HepG2 (cell line): ENCODE measurements around the gene TRPV4. TPM values are rescaled to one million over a fixed set of nuclear protein-coding genes. Genes with fewer than 3 reads are reported as not detected.

Source experiments
- ATAC-seq: fragments of 200-7000 bp; cut with Tn5 transposase; 3 replicates; pipeline ENCODE4 v1.9.1; 2020; ENCODE audit warnings: mild to moderate bottlenecking, moderate library complexity
- BruUV-seq: library from RNA; stranded (reverse); fragments of 400-500 nt; replicated peaks from 2 replicates; lab custom pipeline; 2021; lab: Mats Ljungman, UMichigan
- CTCF ChIA-PET: fragments of 300-600 bp; formaldehyde crosslinking; extraction: SDS; loops from one replicate; lab custom pipeline; 2021; ENCODE audit warnings: low total read pairs, inconsistent platforms, low intra/inter-chr PET ratio; lab: Yijun Ruan, JAX
- POLR2A ChIA-PET: fragments of 350-600 bp; sonication (Branson Sonifier 250); formaldehyde crosslinking; loops from one replicate; lab custom pipeline; 2020; ENCODE audit warnings: antibody characterized with exemption, inconsistent platforms; lab: Yijun Ruan, JAX
- DNase-seq: peaks from one replicate; pipeline ENCODE4 v3.0.0-alpha.2; 2015; ENCODE audit warnings: low spot score
- FAIRE-seq: peaks from 3 replicates; lab custom pipeline; 2011; peaks lifted over from hg19 to GRCh38; lab: Jason Lieb, UNC
- H2AFZ ChIP-seq: one replicate; pipeline ENCODE4 v1.6.1; 2011; ENCODE audit warnings: low read length, inconsistent platforms
- H3K27ac ChIP-seq: fragments of 300-600 bp; 3 replicates; pipeline ENCODE4 v1.8.0; 2011; ENCODE audit warnings: mixed run types, mild to moderate bottlenecking, mixed read lengths, low read length, inconsistent platforms; ENCODE audit not compliant: insufficient read depth; ENCODE audit errors: extremely low read length
- H3K27me3 ChIP-seq, 2 experiments: fragments of 200-600 bp in 1 of 2; 2 replicates in 1 of 2; 3 replicates in 1 of 2; pipeline versions ENCODE4 v1.6.0 to v1.8.0; 2011; ENCODE audit warnings: low read length in 2 of 2, mild to moderate bottlenecking in 2 of 2, moderate library complexity in 2 of 2, inconsistent platforms in 1 of 2; ENCODE audit not compliant: insufficient read depth in 2 of 2, control insufficient read depth in 1 of 2
- H3K36me3 ChIP-seq, 2 experiments: fragments of 200-600 bp in 1 of 2; replicated peaks in 1 of 2; 2 replicates in 1 of 2; 3 replicates in 1 of 2; pipeline versions ENCODE4 v1.5.1 to v1.8.0; 2011; ENCODE audit warnings: low read length in 2 of 2, inconsistent platforms in 1 of 2; ENCODE audit not compliant: insufficient read depth in 2 of 2, control insufficient read depth in 1 of 2
- H3K4me1 ChIP-seq: 2 replicates; pipeline ENCODE4 v1.5.1; 2012; ENCODE audit warnings: low read length, inconsistent platforms; ENCODE audit not compliant: insufficient read depth
- H3K4me2 ChIP-seq: 2 replicates; pipeline ENCODE4 v1.6.0; 2011; ENCODE audit warnings: low read depth, low read length, inconsistent platforms
- H3K4me3 ChIP-seq, 3 experiments: fragments of 200-600 bp in 1 of 3; sonication (generic), shearing (Covaris generic) in 1 of 3; replicated peaks in 1 of 3; 2 replicates each; pipeline ENCODE4 v1.5.1; 2011 to 2016; ENCODE audit warnings: low read length in 3 of 3, inconsistent platforms in 2 of 3, low read depth in 2 of 3, mild to moderate bottlenecking in 2 of 3, control low read depth in 1 of 3, mixed read lengths in 1 of 3; ENCODE audit not compliant: insufficient read depth in 1 of 3
- H3K79me2 ChIP-seq: one replicate; pipeline ENCODE4 v1.6.1; 2011; ENCODE audit warnings: low read length, inconsistent platforms; ENCODE audit not compliant: insufficient read depth
- H3K9ac ChIP-seq: 2 replicates; pipeline ENCODE4 v1.6.0; 2011; ENCODE audit warnings: mild to moderate bottlenecking, low read depth, low read length, inconsistent platforms; ENCODE audit not compliant: insufficient read depth
- H3K9me3 ChIP-seq: 2 replicates; pipeline ENCODE4 v1.5.1; 2012; ENCODE audit warnings: mild to moderate bottlenecking, low read length
- H4K20me1 ChIP-seq: 2 replicates; pipeline ENCODE4 v1.6.0; 2011; ENCODE audit warnings: inconsistent platforms, mild to moderate bottlenecking, low read length, moderate library complexity; ENCODE audit not compliant: insufficient read depth
- SCMH1 ChIP-seq: sonication (generic); formaldehyde crosslinking; IDR thresholded peaks from 2 replicates; pipeline ENCODE4 v1.9.0; 2021; ENCODE audit warnings: missing genetic modification reagents, mild to moderate bottlenecking, borderline replicate concordance
- ZBTB43 ChIP-seq: sonication (generic); formaldehyde crosslinking; conservative IDR thresholded peaks from 2 replicates; pipeline ENCODE4 v1.4.0; 2020; ENCODE audit warnings: missing genetic modification reagents
- ZKSCAN1 ChIP-seq: fragments of 150-350 bp; IDR thresholded peaks from 2 replicates; pipeline ENCODE4 v1.6.1; 2014; ENCODE audit warnings: low read length
- ZNF564 ChIP-seq: sonication (generic); formaldehyde crosslinking; IDR thresholded peaks from 2 replicates; pipeline ENCODE4 v1.8.1; 2023; ENCODE audit warnings: mild to moderate bottlenecking, missing genetic modification reagents
- ZNF720 ChIP-seq: sonication (generic); formaldehyde crosslinking; IDR thresholded peaks from 2 replicates; pipeline ENCODE4 v1.4.0; 2020; ENCODE audit warnings: missing genetic modification reagents
- ZNF746 ChIP-seq: sonication (generic); formaldehyde crosslinking; IDR thresholded peaks from 2 replicates; pipeline ENCODE4 v1.8.0; 2022; ENCODE audit warnings: mild to moderate bottlenecking, missing genetic modification reagents
- ZSCAN30 ChIP-seq: sonication (generic); formaldehyde crosslinking; IDR thresholded peaks from 2 replicates; pipeline ENCODE4 v1.5.0; 2020; ENCODE audit warnings: mild to moderate bottlenecking, missing genetic modification reagents
- WGBS: methylation state at CpG from one replicate; pipeline ENCODE4 v1.1.6; 2017; ENCODE audit warnings: low lambda C conversion rate; 5-methylcytosine and 5-hydroxymethylcytosine counted together
- in situ Hi-C: cut with HindIII; loops from 2 replicates; pipeline ENCODE4 v1.10.0; 2017; ENCODE audit warnings: low pct_unique_long_range_greater_than_20kb; ENCODE audit not compliant: extremely low pct_ligation_motif_present
- intact Hi-C: fragments of 100-400 bp; cut with micrococcal nuclease; formaldehyde crosslinking; loops from one replicate; pipeline ENCODE4 v1.10.0; 2022; ENCODE audit not compliant: unreplicated experiment
- polyA plus RNA-seq, 8 experiments: library from polyadenylated mRNA; depleted of rRNA in 3 of 8; stranded (reverse) in 7 of 8; unstranded in 1 of 8; fragments of >200 nt; fragmentation: Illumina TruSeq in 4 of 8; extraction: Trizol in 4 of 8; gene quantifications; 2 replicates each; pipeline versions ENCODE4 v1.2.1 to v1.2.3, GENCODE V29; 2011 to 2016; ENCODE audit warnings: low read depth in 4 of 8, missing spikeins in 1 of 8, mixed read lengths in 1 of 8; ENCODE audit not compliant: insufficient read depth in 1 of 8
- total RNA-seq, 5 experiments: library from RNA; depleted of rRNA; stranded (reverse); fragments of >200 nt; fragmentation: Illumina TruSeq; extraction: Trizol; gene quantifications; 2 replicates each; pipeline ENCODE4 v1.2.3, GENCODE V29; 2016; ENCODE audit warnings: low read depth in 1 of 5

TRPV4 gene
- total and polyA plus RNA-seq, 2 of the 13 experiments (the other 11 are each of a cell fraction or from before 2014, with no cell fraction given): 0.66 to 4.7 TPM

DNA sequence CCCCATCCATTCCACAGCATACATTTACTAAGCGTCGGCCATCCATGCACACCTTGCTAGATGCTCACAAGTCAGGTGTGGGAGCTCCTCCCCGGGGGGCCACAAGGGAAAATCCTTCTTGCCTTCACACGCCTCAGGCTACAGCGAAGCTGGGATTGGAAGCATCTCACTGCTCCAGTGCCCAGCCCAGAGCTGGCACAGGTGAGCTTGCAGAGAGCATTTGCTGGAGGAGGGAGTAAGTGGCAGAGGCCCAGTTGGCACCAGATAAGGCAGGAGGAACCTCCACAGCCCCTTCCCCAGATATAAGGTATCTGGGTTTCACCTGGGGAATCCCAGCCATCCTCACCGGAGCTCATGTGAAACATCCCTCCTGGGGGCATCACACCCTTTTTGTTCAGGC is 1.8 kb downstream of the TRPV4 start:
- Histone ChIP-seq H4K20me1 (no peaks in the 10 kb centered on the region; the same call in 1 of the 2 replicates), H3K9me3 (no peaks in the 10 kb centered on the region), H3K27ac (no peak overlapping the region), H3K4me2 (peak overlapping the region; percentile 80), H3K79me2 (no peaks in the 10 kb centered on the region), H3K36me3 (no peaks in the 10 kb centered on the region), H3K4me3 (no peak overlapping the region; a peak in 1 of 6 replicates), H2AFZ (no peak overlapping the region), H3K4me1 (peaks cover 66% of the 10 kb centered on the region), H3K9ac (no peak overlapping the region), H3K27me3 (no peaks in the 10 kb centered on the region)
- DNase-seq (no peak), ATAC-seq (no peak), FAIRE-seq (no peak)
- in situ Hi-C loops: no loop called here
- intact Hi-C loops: no loop called here
- ChIA-PET POLR2A (no interaction called here), CTCF (no interaction called here)
- WGBS: 58% methylated on average over 5 of the region's 6 CpGs
- BruUV-seq: no TSS peak
- TF ChIP-seq ZNF564 (CRISPR knock-in tag) (no peak), ZBTB43 (CRISPR knock-in tag) (no peak), ZSCAN30 (CRISPR knock-in tag) (no peak), ZNF746 (CRISPR knock-in tag) (no peak), SCMH1 (CRISPR knock-in tag) (no peak)

DNA sequence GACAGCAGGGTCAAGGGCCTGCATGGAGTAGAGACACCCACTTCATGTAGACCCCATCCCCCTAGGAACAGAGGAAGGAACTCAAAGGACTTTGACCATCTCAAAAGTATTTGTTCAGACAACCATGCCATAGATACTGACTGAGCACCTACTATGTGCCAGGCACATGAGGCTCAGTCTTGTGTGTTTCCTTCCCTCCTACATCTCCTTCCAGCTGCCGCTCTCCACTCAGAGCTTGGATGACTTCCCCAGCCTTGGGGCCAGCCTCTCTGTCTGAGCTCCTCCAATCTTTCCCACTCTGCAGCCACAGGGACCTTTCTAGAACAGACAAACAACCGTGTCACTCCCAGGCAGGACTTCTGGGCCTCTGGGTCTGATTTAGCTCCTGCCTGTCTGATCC is 2.5 kb downstream of the TRPV4 start:
- in situ Hi-C loops: no loop called here
- ChIA-PET CTCF (no interaction called here), POLR2A (no interaction called here)
- no peak overlapping the region for H3K9ac ChIP-seq
- intact Hi-C loops: no loop called here
- no peak overlapping the region for H3K27ac ChIP-seq
- FAIRE-seq (no peak), ATAC-seq (no peak), DNase-seq (no peak)
- H2AFZ ChIP-seq: no peak overlapping the region
- peaks cover 67% of the 10 kb centered on the region for H3K4me1 ChIP-seq
- peak; percentile 90 for TF ChIP-seq ZKSCAN1
- TF ChIP-seq ZNF720 (CRISPR knock-in tag): no peak
- no peaks in the 10 kb centered on the region for H3K36me3 ChIP-seq
- H3K4me3 ChIP-seq: no peak overlapping the region
- no TSS peak for BruUV-seq
- 37% methylated on average over 2 of the region's 2 CpGs for WGBS
- no peaks in the 10 kb centered on the region for H3K27me3 ChIP-seq
- no peaks in the 10 kb centered on the region for H3K9me3 ChIP-seq
- H3K4me2 ChIP-seq: peak overlapping the region; percentile 25; the same call in 1 of the 2 replicates
- no peaks in the 10 kb centered on the region for H3K79me2 ChIP-seq
- no peaks in the 10 kb centered on the region; the same call in 1 of the 2 replicates for H4K20me1 ChIP-seq
